ENCODE data around the gene CCDC195. TPM values are rescaled to one million over a fixed set of nuclear protein-coding genes. Genes with fewer than 3 reads are reported as not detected.
A peak's percentile ranks its signal among the peaks of the same experiment; 100 is the strongest.

The CCDC195 gene
- total and polyA plus RNA-seq, 7 donors, result 1.5 TPM; not detected in 6

DNA sequence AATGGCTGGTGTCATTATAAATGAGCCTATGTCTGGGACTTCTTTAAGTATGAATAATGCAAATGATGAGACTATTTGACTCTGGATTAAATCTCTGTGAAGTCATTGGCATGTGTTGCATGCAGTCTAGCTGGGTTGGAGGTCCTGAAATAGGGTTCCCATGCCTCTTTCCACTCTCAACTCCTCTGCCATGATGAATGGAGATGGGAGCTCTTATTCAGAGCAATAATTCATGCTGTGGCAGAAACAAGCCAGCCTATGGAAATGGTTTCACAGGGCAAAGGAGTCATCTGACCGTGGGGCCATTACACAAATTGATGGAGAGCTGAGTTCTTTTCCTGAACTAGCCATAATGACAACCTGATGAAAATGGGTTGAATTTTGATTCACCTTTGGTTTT is 15.5 kb upstream of the CCDC195 start:
- no peak overlapping the region for H3K4me3 ChIP-seq
- 67 to 88% (median 69%) methylated on average over 1 of the region's 1 CpG for WGBS, 3 donors
- no peak overlapping the region for H3K27ac ChIP-seq
- H3K4me1 ChIP-seq, result no peaks in the 10 kb centered on the region
- no peak for TF ChIP-seq CTCF (IDR thresholded peaks at IDR 0.05)
- ATAC-seq (no peak), DNase-seq (no peak)
- peaks cover 7% of the 10 kb centered on the region for H3K9me3 ChIP-seq
- H3K36me3 ChIP-seq (ENCODE audit: insufficient read depth in 1 of 2, low read depth in 1 of 2), result no peaks in the 10 kb centered on the region
- intact Hi-C loops (cut with DNase I), result loop anchor here in 1 of 2 donors (1.0 kb wide), 1 partner anchor 27 kb away; no protein-coding TSS in a partner anchor
- no peaks in the 10 kb centered on the region for H3K27me3 ChIP-seq (ENCODE audit: insufficient read depth in 3 of 3, low read length in 2 of 3)

DNA sequence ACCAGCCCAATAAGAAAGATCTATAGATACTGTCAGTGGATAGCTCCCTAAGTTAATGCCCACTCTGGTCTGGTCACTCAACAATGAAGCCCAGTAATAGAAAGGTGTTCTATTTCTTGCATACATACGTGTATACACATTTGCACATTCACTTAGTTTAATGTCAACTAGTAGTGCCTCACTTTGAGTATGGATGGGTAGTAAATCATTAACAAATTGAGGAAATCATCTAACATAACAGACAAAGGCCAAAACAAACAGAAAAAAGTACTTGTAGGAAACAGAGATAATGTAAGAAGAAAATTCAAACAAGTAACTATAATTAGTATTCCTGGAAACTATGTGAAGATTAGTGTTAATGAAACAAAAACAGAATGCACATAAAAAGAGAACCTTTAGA is 13.3 kb upstream of the CCDC195 start:
- WGBS, 3 donors, result 90 to 94% (median 90%) methylated on average over 1 of the region's 1 CpG
- no peaks in the 10 kb centered on the region for H3K27me3 ChIP-seq (ENCODE audit: insufficient read depth in 3 of 3, low read length in 2 of 3)
- ATAC-seq, result no peak
- no peak overlapping the region for H3K27ac ChIP-seq
- TF ChIP-seq CTCF (IDR thresholded peaks at IDR 0.05), result no peak
- intact Hi-C loops (cut with DNase I), result no loop called here
- H3K36me3 ChIP-seq (ENCODE audit: insufficient read depth in 1 of 2, low read depth in 1 of 2), result no peaks in the 10 kb centered on the region
- H3K4me1 ChIP-seq, result no peaks in the 10 kb centered on the region
- H3K4me3 ChIP-seq, result no peak overlapping the region
- DNase-seq, result no peak
- peaks cover 3% of the 10 kb centered on the region for H3K9me3 ChIP-seq

DNA sequence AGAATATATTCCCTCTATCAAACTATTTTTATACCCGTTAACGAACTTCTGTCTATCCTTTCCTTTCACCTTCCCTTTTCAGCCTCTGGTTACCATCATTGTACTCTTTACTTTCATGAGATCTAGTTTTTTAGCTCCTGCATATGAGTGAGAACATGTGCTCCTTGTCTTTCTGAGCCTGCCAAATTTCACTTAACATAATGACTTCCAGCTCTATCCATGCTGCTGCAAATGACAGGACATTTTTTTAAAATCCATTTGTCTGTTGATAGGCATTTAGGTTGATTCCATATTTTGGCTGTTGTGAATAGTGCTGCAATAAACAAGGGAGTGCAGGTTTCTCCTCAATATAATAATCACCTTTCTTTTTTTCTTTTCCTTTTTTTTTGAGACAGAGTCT is 8.2 kb upstream of the CCDC195 start:
- Histone ChIP-seq H3K4me1 (no peaks in the 10 kb centered on the region), H3K9me3 (peaks cover 3% of the 10 kb centered on the region), H3K36me3 (ENCODE audit: insufficient read depth in 1 of 2, low read depth in 1 of 2) (no peaks in the 10 kb centered on the region), H3K27ac (no peak overlapping the region), H3K27me3 (ENCODE audit: insufficient read depth in 3 of 3, low read length in 2 of 3) (no peaks in the 10 kb centered on the region), H3K4me3 (no peak overlapping the region)
- 89 to 95% (median 95%) methylated on average over 2 of the region's 2 CpGs for WGBS, 3 donors
- ATAC-seq (no peak), DNase-seq (no peak)
- TF ChIP-seq CTCF (IDR thresholded peaks at IDR 0.05), result no peak
- intact Hi-C loops (cut with DNase I), result no loop called here

DNA sequence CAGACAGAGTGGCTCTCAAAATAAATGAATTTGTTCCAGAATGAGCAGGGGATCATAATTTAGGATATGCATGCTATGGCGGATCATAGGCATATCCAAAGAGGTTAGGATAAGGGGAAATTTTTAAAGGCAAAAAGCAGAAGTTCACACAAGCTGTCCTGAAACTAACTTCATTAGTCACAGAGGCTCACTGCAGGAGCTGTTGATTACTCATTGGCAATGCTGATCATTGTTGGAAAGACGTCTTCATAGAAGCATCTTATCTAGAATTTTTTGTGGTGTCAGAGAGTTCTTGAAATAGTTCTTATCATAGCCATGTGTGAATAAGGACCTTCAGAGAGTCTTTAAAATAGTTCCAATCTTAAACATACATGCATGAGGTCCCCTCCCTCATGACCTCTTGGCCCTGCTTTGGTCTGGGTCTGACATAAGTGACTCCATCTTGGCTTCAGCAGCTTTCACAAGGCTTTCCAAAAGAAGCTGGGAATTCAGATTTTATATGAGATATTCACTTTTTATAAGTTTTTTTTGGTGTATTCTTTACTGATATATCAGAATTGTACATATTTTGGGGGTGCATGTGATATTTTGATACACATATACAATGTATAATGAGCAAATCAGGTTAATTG is 7.5 kb upstream of the CCDC195 start:
- ATAC-seq, result no peak
- Histone ChIP-seq H3K4me1 (no peaks in the 10 kb centered on the region), H3K27ac (no peak overlapping the region), H3K36me3 (ENCODE audit: insufficient read depth in 1 of 2, low read depth in 1 of 2) (no peaks in the 10 kb centered on the region), H3K27me3 (ENCODE audit: insufficient read depth in 3 of 3, low read length in 2 of 3) (no peaks in the 10 kb centered on the region), H3K4me3 (no peak overlapping the region), H3K9me3 (peaks cover 3% of the 10 kb centered on the region)
- intact Hi-C loops (cut with DNase I), result no loop called here
- TF ChIP-seq CTCF (IDR thresholded peaks at IDR 0.05), result no peak
- no peak for DNase-seq
- 53 to 70% (median 55%) methylated on average over 2 of the region's 2 CpGs for WGBS, 3 donors

DNA sequence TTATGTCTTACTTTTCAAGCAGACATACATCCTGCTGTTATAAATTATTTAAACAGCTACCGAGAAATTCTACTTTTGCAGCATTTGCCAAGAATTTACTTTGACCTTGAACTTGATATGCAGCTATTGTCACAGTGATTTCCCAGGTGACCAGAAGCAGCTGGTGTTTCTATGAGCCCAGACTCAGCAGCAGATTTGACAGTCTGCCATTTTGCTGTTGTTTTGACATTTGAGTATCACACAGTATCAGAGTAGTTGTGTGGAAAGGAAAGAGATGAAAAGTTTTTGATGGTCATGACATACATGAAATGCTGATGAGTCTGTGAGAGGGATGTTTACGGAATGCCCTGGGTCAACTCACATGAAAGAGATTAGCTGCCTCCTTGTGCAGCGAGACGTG is 6.6 kb upstream of the CCDC195 start:
- Histone ChIP-seq H3K9me3 (no peaks in the 10 kb centered on the region), H3K4me1 (no peaks in the 10 kb centered on the region), H3K36me3 (ENCODE audit: insufficient read depth in 1 of 2, low read depth in 1 of 2) (no peaks in the 10 kb centered on the region), H3K27me3 (ENCODE audit: insufficient read depth in 3 of 3, low read length in 2 of 3) (no peaks in the 10 kb centered on the region), H3K4me3 (no peak overlapping the region), H3K27ac (peak overlapping the region; percentile 3)
- no peak for DNase-seq
- 28 to 32% (median 29%) methylated on average over 4 of the region's 4 CpGs for WGBS, 3 donors
- peak in 1 of 4 donors; percentile 72 for ATAC-seq
- TF ChIP-seq CTCF (IDR thresholded peaks at IDR 0.05), result no peak
- intact Hi-C loops (cut with DNase I), result no loop called here

All from psoas muscle (tissue), 8 donors.